Measurements from ENCODE around the gene RANGAP1. TPM values are rescaled to one million over a fixed set of nuclear protein-coding genes. Genes with fewer than 3 reads are reported as not detected.

The RANGAP1 gene
- polyA plus RNA-seq, 1 donor (not counting 4 experiments of a cell fraction or from before 2014, with no cell fraction given) = 85.9 TPM

GRCh38 chr22:41308544-41308947 lies 22.6 kb upstream of the RANGAP1 start:
- Histone ChIP-seq H3K4me2 (ENCODE audit: control insufficient read depth, extremely low read depth, insufficient read depth, low read depth, low read length) (no peak overlapping the region), H3K9me1 (ENCODE audit: control insufficient read depth, extremely low read depth, insufficient read depth, low read length) (no peaks in the 10 kb centered on the region), H3K27ac (ENCODE audit: control insufficient read depth, insufficient read depth, low read length) (no peak overlapping the region), H2AFZ (ENCODE audit: control insufficient read depth, low read length) (no peak overlapping the region), H3K36me3 (ENCODE audit: control insufficient read depth in 2 of 2, extremely low read depth in 1 of 2, insufficient read depth in 2 of 2, low read length in 2 of 2) (peaks cover 10 to 22% of the 10 kb centered on the region in 2 experiments), H3K9ac (ENCODE audit: control insufficient read depth, extremely low read depth, insufficient read depth, low read length) (no peak overlapping the region), H3K27me3 (ENCODE audit: control insufficient read depth, extremely low read depth, insufficient read depth, low read length) (no peaks in the 10 kb centered on the region), H3K4me3 (ENCODE audit: control insufficient read depth in 2 of 3, extremely low read depth in 1 of 3, insufficient read depth in 2 of 3, low read depth in 1 of 3, low read length in 3 of 3) (no peak overlapping the region), H3K79me2 (ENCODE audit: control insufficient read depth, insufficient read depth, low read length) (peaks cover 83% of the 10 kb centered on the region), H3K4me1 (ENCODE audit: control insufficient read depth, extremely low read depth, insufficient read depth, low read length) (peaks cover 17% of the 10 kb centered on the region), H3K9me3 (ENCODE audit: control insufficient read depth, low read depth, low read length) (no peaks in the 10 kb centered on the region), H4K20me1 (ENCODE audit: control insufficient read depth, extremely low read depth, insufficient read depth, low read length) (peaks cover 3% of the 10 kb centered on the region)
- no peak for TF ChIP-seq CTCF (optimal IDR thresholded peaks at IDR 0.05 in 1 of 3, IDR thresholded peaks at IDR 0.05 in 1 of 3, conservative IDR thresholded peaks at IDR 0.05 in 1 of 3; ENCODE audit: extremely low read depth in 1 of 3, insufficient read depth in 2 of 3, low read length in 3 of 3)
- no peak for TF ChIP-seq EZH2 (IDR thresholded peaks at IDR 0.05; ENCODE audit: low read length)
- no peak for DNase-seq (ENCODE audit: low read depth, low spot score)
- FAIRE-seq = no peak
- dilution Hi-C loops (cut with MboI; ENCODE audit: extremely low pct_ligation_motif_present, low sequenced_read_pairs) = no loop called here

- Histone ChIP-seq H3K27me3 (ENCODE audit: control insufficient read depth, extremely low read depth, insufficient read depth, low read length) (no peaks in the 10 kb centered on the region), H3K9me3 (ENCODE audit: control insufficient read depth, low read depth, low read length) (no peaks in the 10 kb centered on the region), H4K20me1 (ENCODE audit: control insufficient read depth, extremely low read depth, insufficient read depth, low read length) (peaks cover 3% of the 10 kb centered on the region), H3K9me1 (ENCODE audit: control insufficient read depth, extremely low read depth, insufficient read depth, low read length) (no peaks in the 10 kb centered on the region), H3K27ac (ENCODE audit: control insufficient read depth, insufficient read depth, low read length) (no peak overlapping the region), H3K9ac (ENCODE audit: control insufficient read depth, extremely low read depth, insufficient read depth, low read length) (no peak overlapping the region), H2AFZ (ENCODE audit: control insufficient read depth, low read length) (no peak overlapping the region), H3K4me2 (ENCODE audit: control insufficient read depth, extremely low read depth, insufficient read depth, low read depth, low read length) (no peak overlapping the region), H3K79me2 (ENCODE audit: control insufficient read depth, insufficient read depth, low read length) (peaks cover 83% of the 10 kb centered on the region), H3K4me1 (ENCODE audit: control insufficient read depth, extremely low read depth, insufficient read depth, low read length) (peaks cover 22% of the 10 kb centered on the region), H3K4me3 (ENCODE audit: control insufficient read depth in 2 of 3, extremely low read depth in 1 of 3, insufficient read depth in 2 of 3, low read depth in 1 of 3, low read length in 3 of 3) (no peak overlapping the region), H3K36me3 (ENCODE audit: control insufficient read depth in 2 of 2, extremely low read depth in 1 of 2, insufficient read depth in 2 of 2, low read length in 2 of 2) (peaks cover 10 to 22% of the 10 kb centered on the region in 2 experiments)
- no peak for FAIRE-seq
- DNase-seq (ENCODE audit: low read depth, low spot score) = no peak
- dilution Hi-C loops (cut with MboI; ENCODE audit: extremely low pct_ligation_motif_present, low sequenced_read_pairs) = no loop called here
- TF ChIP-seq EZH2 (IDR thresholded peaks at IDR 0.05; ENCODE audit: low read length) (no peak), CTCF (optimal IDR thresholded peaks at IDR 0.05 in 1 of 3, IDR thresholded peaks at IDR 0.05 in 1 of 3, conservative IDR thresholded peaks at IDR 0.05 in 1 of 3; ENCODE audit: extremely low read depth in 1 of 3, insufficient read depth in 2 of 3, low read length in 3 of 3) (no peak)
These were observed 22.1 kb upstream of the RANGAP1 start for GRCh38 chr22:41308054-41308453.
